GM12878 (cell line): Measurements from ENCODE around the gene EFHC1. TPM values are rescaled to one million over a fixed set of nuclear protein-coding genes. Genes with fewer than 3 reads are reported as not detected.

Source experiments
- ATAC-seq: fragments of 200-7000 bp; cut with Tn5 transposase; 3 replicates; pipeline ENCODE4 v1.9.1; 2020; ENCODE audit warnings: mild to moderate bottlenecking, moderate library complexity
- BruUV-seq: library from RNA; stranded (reverse); fragments of 400-500 nt; replicated peaks from 2 replicates; lab custom pipeline; 2021; lab: Mats Ljungman, UMichigan
- CTCF ChIA-PET: fragments of 300-600 bp; sonication (Branson Sonifier 250); formaldehyde crosslinking; extraction: SDS; loops from one replicate; lab custom pipeline; 2021; ENCODE audit warnings: inconsistent platforms; lab: Yijun Ruan, JAX
- POLR2A ChIA-PET: fragments of 350-600 bp; formaldehyde crosslinking; extraction: SDS; loops from one replicate; lab custom pipeline; 2021; ENCODE audit warnings: inconsistent platforms; lab: Charles Lee
- RAD21 ChIA-PET: fragments of 300-600 bp; sonication (Branson Sonifier 250); formaldehyde crosslinking; loops from one replicate; lab custom pipeline; 2023; ENCODE audit warnings: antibody characterized with exemption; ENCODE audit not compliant: unreplicated experiment; lab: Charles Lee
- SMC1A ChIA-PET: fragments of 300-600 bp; sonication (Branson Sonifier 250); formaldehyde crosslinking; loops from one replicate; lab custom pipeline; 2023; ENCODE audit not compliant: unreplicated experiment, uncharacterized antibody; lab: Charles Lee
- DNase-seq: peaks from one replicate; pipeline ENCODE4 v3.0.0-alpha.2; 2011; ENCODE audit warnings: low read depth, low spot score
- FAIRE-seq: peaks from 3 replicates; lab custom pipeline; 2011; peaks lifted over from hg19 to GRCh38; lab: Jason Lieb, UNC
- H2AFZ ChIP-seq: 2 replicates; pipeline ENCODE4 v1.6.0; 2011; ENCODE audit warnings: low read depth, low read length, control low read depth; ENCODE audit not compliant: control insufficient read depth
- H3K27ac ChIP-seq: 2 replicates; pipeline ENCODE4 v1.5.1; 2011; ENCODE audit warnings: control low read depth; ENCODE audit not compliant: control insufficient read depth, insufficient read depth
- H3K27me3 ChIP-seq, 2 experiments: replicated peaks in 1 of 2; 2 replicates each; pipeline versions ENCODE4 v1.6.0 to v1.6.1; 2011; ENCODE audit warnings: low read length in 1 of 2; ENCODE audit not compliant: control insufficient read depth in 2 of 2, insufficient read depth in 2 of 2
- H3K36me3 ChIP-seq, 2 experiments: 2 replicates each; pipeline ENCODE4 v1.5.1; 2011; ENCODE audit warnings: low read length in 1 of 2; ENCODE audit not compliant: control insufficient read depth in 2 of 2, insufficient read depth in 2 of 2
- H3K4me1 ChIP-seq: 2 replicates; pipeline ENCODE4 v1.6.1; 2011; ENCODE audit warnings: mild to moderate bottlenecking, low read length, moderate library complexity, mixed read lengths; ENCODE audit not compliant: control insufficient read depth, insufficient read depth
- H3K4me2 ChIP-seq: 2 replicates; pipeline ENCODE4 v1.6.0; 2011; ENCODE audit warnings: control low read depth; ENCODE audit not compliant: control insufficient read depth, insufficient read depth
- H3K4me3 ChIP-seq: fragments of 200-600 bp; sonication (generic); 2 replicates; pipeline ENCODE4 v1.5.1; 2016
- H3K79me2 ChIP-seq: 2 replicates; pipeline ENCODE4 v1.6.0; 2011; ENCODE audit warnings: low read length; ENCODE audit not compliant: control insufficient read depth, insufficient read depth
- H3K9ac ChIP-seq: 2 replicates; pipeline ENCODE4 v1.8.0; 2011; ENCODE audit warnings: low read length, control low read depth, mixed read lengths; ENCODE audit not compliant: control insufficient read depth, insufficient read depth
- H3K9me3 ChIP-seq: replicated peaks from 3 replicates; pipeline ENCODE4 v1.5.1; 2011; ENCODE audit warnings: mild to moderate bottlenecking, low read length; ENCODE audit not compliant: control insufficient read depth, insufficient read depth
- H4K20me1 ChIP-seq: 2 replicates; pipeline ENCODE4 v1.6.0; 2011; ENCODE audit not compliant: control insufficient read depth, insufficient read depth
- CEBPZ ChIP-seq: fragments of 150-350 bp; IDR thresholded peaks from 2 replicates; pipeline ENCODE4 v1.6.1; 2016; ENCODE audit warnings: low read depth, low read length
- DPF2 ChIP-seq: fragments of 450-650 bp; IDR thresholded peaks from 2 replicates; pipeline ENCODE4 v1.6.1; 2017; ENCODE audit warnings: mild to moderate bottlenecking
- FOXK2 ChIP-seq: fragments of 450-650 bp; IDR thresholded peaks from 2 replicates; pipeline ENCODE4 v1.6.1; 2017; ENCODE audit warnings: mild to moderate bottlenecking, moderate library complexity
- KAT2A ChIP-seq: conservative IDR thresholded peaks from 2 replicates; pipeline ENCODE4 v1.6.1; 2011; ENCODE audit warnings: low read depth, low read length; ENCODE audit not compliant: control insufficient read depth
- MTA3 ChIP-seq: IDR thresholded peaks from 2 replicates; pipeline ENCODE4 v1.6.1; 2012; ENCODE audit warnings: low read length, inconsistent platforms, borderline replicate concordance
- WGBS: methylation state at CpG from one replicate; pipeline ENCODE4 v1.1.6; 2016; ENCODE audit warnings: low lambda C conversion rate; ENCODE audit not compliant: insufficient replicate concordance, insufficient coverage; ENCODE audit errors: missing lambda C conversion rate; 5-methylcytosine and 5-hydroxymethylcytosine counted together
- in situ Hi-C: fragments of 300-500 bp; cut with MboI; formaldehyde crosslinking; loops from 9 replicates; pipeline ENCODE4 v1.14.3; 2018; ENCODE audit warnings: mixed read lengths
- intact Hi-C: fragments of 100-400 bp; cut with micrococcal nuclease; formaldehyde crosslinking; loops from one replicate; pipeline ENCODE4 v1.14.2; 2022; ENCODE audit not compliant: unreplicated experiment
- polyA plus RNA-seq, 11 experiments: library from polyadenylated mRNA; depleted of rRNA in 4 of 11; unstranded in 6 of 11; stranded (reverse) in 5 of 11; fragments of >200 nt; fragmentation: Nextera tagmentation in 4 of 11; fragmentation: Illumina TruSeq in 1 of 11; extraction: Ambion mirVana in 4 of 11; extraction: Trizol in 1 of 11; gene quantifications; 1 replicate in 1 of 11; 2 replicates in 10 of 11; pipeline versions ENCODE4 v1.2.1 to v1.2.3, GENCODE V29; 2011 to 2016; ENCODE audit warnings: inconsistent platforms in 2 of 11, missing spikeins in 2 of 11, low read depth in 1 of 11
- total RNA-seq, 4 experiments: library from RNA; depleted of rRNA in 3 of 4; stranded (reverse); fragments of >200 nt in 3 of 4; fragmentation: Illumina TruSeq in 1 of 4; extraction: Trizol in 1 of 4; gene quantifications; 2 replicates each; pipeline versions ENCODE4 v1.2.1 to v1.2.3, GENCODE V29; 2013 to 2021
- TF ChIP-seq, protein P1 (sequence below): fragments of 450-650 bp; IDR thresholded peaks from 2 replicates; pipeline ENCODE4 v1.6.1; 2017; ENCODE audit warnings: mild to moderate bottlenecking
- TF ChIP-seq, protein P2 (sequence below): fragments of 450-650 bp; IDR thresholded peaks from 2 replicates; pipeline ENCODE4 v1.6.1; 2014; ENCODE audit warnings: mild to moderate bottlenecking

Gene EFHC1
- total and polyA plus RNA-seq, 10 of the 15 experiments (the other 5 are each of a cell fraction or from before 2014, with no cell fraction given): 5.5 to 14.5 (median 8.8) TPM

- no peaks in the 10 kb centered on the region for H4K20me1 ChIP-seq
- no peaks in the 10 kb centered on the region for H3K27me3 ChIP-seq
- no peak for ATAC-seq
- intact Hi-C loops (no loop called here), in situ Hi-C loops (no loop called here)
- no peaks in the 10 kb centered on the region for H3K9me3 ChIP-seq
- BruUV-seq: no TSS peak
- H2AFZ ChIP-seq: no peak overlapping the region
- no peak for DNase-seq
- no peak overlapping the region for H3K9ac ChIP-seq
- ChIA-PET POLR2A (interaction anchor here (0.6 kb wide), 1 partner anchor 623 kb away, joined by 3 read pairs; no protein-coding TSS in a partner anchor), RAD21 (interaction anchor here (0.6 kb wide), 1 partner anchor 154 kb away, joined by 3 read pairs; no protein-coding TSS in a partner anchor), SMC1A (interaction anchor here (0.6 to 3.3 kb wide), 3 partner anchors 8 to 940 kb away, joined by 3 to 19 read pairs (median 4); no protein-coding TSS in a partner anchor), CTCF (no interaction called here)
- no peak overlapping the region for H3K4me2 ChIP-seq
- H3K4me1 ChIP-seq: peaks cover 24% of the 10 kb centered on the region
- TF ChIP-seq, protein P1, sequence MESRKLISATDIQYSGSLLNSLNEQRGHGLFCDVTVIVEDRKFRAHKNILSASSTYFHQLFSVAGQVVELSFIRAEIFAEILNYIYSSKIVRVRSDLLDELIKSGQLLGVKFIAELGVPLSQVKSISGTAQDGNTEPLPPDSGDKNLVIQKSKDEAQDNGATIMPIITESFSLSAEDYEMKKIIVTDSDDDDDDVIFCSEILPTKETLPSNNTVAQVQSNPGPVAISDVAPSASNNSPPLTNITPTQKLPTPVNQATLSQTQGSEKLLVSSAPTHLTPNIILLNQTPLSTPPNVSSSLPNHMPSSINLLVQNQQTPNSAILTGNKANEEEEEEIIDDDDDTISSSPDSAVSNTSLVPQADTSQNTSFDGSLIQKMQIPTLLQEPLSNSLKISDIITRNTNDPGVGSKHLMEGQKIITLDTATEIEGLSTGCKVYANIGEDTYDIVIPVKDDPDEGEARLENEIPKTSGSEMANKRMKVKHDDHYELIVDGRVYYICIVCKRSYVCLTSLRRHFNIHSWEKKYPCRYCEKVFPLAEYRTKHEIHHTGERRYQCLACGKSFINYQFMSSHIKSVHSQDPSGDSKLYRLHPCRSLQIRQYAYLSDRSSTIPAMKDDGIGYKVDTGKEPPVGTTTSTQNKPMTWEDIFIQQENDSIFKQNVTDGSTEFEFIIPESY: no peak
- TF ChIP-seq, protein P2, sequence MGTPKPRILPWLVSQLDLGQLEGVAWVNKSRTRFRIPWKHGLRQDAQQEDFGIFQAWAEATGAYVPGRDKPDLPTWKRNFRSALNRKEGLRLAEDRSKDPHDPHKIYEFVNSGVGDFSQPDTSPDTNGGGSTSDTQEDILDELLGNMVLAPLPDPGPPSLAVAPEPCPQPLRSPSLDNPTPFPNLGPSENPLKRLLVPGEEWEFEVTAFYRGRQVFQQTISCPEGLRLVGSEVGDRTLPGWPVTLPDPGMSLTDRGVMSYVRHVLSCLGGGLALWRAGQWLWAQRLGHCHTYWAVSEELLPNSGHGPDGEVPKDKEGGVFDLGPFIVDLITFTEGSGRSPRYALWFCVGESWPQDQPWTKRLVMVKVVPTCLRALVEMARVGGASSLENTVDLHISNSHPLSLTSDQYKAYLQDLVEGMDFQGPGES: no peak
- TF ChIP-seq MTA3 (no peak), KAT2A (no peak), DPF2 (no peak), FOXK2 (no peak), CEBPZ (no peak)
- 92% methylated on average over 9 of the region's 9 CpGs for whole genome bisulfite sequencing
- peaks cover 23% of the 10 kb centered on the region for H3K79me2 ChIP-seq
- H3K27ac ChIP-seq: no peak overlapping the region
- H3K36me3 ChIP-seq: no peaks in the 10 kb centered on the region; a peak in 1 of 4 replicates
- no peak for FAIRE-seq
- no peak overlapping the region for H3K4me3 ChIP-seq
Measured at GRCh38 chr6:52544602-52545405, 124.7 kb downstream of the EFHC1 start.
